GM19438 (cell line): ENCODE results near the gene NPHS1.
"Not testable (repeated sequence)": the region's sequence is repeated elsewhere in the genome, so short reads cannot be mapped to it uniquely, and the experiment has no call there.

Experiments used
- ATAC-seq: cut with Tn5 transposase; IDR thresholded peaks from one replicate; pipeline ENCODE4 v1.9.1; 2021; ENCODE audit warnings: low read depth; ENCODE audit not compliant: unreplicated experiment

Gene NPHS1, protein sequence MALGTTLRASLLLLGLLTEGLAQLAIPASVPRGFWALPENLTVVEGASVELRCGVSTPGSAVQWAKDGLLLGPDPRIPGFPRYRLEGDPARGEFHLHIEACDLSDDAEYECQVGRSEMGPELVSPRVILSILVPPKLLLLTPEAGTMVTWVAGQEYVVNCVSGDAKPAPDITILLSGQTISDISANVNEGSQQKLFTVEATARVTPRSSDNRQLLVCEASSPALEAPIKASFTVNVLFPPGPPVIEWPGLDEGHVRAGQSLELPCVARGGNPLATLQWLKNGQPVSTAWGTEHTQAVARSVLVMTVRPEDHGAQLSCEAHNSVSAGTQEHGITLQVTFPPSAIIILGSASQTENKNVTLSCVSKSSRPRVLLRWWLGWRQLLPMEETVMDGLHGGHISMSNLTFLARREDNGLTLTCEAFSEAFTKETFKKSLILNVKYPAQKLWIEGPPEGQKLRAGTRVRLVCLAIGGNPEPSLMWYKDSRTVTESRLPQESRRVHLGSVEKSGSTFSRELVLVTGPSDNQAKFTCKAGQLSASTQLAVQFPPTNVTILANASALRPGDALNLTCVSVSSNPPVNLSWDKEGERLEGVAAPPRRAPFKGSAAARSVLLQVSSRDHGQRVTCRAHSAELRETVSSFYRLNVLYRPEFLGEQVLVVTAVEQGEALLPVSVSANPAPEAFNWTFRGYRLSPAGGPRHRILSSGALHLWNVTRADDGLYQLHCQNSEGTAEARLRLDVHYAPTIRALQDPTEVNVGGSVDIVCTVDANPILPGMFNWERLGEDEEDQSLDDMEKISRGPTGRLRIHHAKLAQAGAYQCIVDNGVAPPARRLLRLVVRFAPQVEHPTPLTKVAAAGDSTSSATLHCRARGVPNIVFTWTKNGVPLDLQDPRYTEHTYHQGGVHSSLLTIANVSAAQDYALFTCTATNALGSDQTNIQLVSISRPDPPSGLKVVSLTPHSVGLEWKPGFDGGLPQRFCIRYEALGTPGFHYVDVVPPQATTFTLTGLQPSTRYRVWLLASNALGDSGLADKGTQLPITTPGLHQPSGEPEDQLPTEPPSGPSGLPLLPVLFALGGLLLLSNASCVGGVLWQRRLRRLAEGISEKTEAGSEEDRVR (N-terminal part only)

DNA sequence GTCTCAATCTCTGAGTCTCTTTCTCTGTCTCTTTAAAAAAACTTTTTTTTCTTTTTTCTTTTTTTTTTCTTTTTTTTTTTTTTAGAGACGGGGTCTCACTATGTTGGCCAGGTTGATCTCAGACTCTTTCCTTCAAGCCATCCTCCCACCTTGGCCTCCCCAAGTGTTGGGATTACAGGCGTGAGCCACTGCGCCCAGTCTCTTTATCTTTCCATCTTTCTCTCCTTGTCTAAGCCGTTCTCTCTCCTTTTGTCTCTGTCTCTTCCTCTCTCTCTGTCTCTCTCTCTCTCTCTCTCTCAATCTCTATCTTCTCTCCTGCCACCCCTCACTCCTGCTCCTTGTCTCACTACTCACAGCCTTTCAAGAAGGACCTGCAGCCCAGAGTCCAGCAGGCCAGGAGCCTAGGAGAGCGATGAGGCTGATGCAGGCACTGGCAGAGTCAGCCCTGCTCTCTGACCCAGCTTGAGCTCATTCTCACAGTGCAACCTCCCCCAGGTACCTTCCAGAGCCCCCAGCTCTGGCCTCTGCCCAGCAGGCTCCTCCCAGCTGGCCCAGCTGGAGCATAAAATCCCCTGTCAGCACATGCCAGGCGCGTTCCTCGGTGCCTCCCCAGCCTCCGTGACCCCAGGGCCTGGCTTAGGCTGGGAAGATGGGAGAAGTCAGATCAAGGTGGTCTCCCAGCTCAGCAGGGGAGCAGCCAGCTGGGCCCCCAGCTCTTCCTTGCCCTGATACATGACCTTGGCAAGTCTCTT, at the start of gene NPHS1:
TSS of gene NPHS1 (minus strand) at position 476 of the 752 bp plus-strand sequence. CDS start 667 bp downstream, outside the sequence.
- ATAC-seq, result no peak

DNA sequence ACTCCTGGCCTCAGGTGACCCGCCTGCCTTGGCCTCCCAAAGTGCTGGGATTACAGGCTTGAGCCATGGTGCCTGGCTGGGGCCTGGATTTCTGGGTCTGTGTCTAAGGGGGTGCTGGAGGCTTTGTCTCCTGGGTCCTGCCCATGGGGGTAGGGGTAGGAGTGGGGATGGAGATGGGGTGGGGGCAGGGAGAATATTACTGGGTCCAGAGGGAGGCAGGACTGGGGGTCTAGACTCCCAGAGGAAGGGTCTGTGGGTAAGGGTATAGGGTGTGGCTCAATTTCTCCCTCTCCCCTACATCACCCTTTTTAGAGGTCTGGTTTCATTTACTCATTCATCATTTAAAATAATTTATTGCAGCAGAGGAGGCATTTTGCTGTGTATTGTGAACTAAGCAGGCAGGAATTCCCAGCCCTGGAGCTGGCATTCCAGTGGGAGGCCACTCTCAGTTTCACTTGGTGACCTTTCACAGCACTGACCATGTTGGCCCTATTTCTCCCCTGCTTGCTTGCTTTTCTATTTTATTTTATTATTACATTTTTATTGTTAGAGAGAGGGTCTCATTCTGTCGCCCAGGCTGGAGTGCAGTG, 48.8 kb upstream of the NPHS1 start:
- ATAC-seq, result no peak

DNA sequence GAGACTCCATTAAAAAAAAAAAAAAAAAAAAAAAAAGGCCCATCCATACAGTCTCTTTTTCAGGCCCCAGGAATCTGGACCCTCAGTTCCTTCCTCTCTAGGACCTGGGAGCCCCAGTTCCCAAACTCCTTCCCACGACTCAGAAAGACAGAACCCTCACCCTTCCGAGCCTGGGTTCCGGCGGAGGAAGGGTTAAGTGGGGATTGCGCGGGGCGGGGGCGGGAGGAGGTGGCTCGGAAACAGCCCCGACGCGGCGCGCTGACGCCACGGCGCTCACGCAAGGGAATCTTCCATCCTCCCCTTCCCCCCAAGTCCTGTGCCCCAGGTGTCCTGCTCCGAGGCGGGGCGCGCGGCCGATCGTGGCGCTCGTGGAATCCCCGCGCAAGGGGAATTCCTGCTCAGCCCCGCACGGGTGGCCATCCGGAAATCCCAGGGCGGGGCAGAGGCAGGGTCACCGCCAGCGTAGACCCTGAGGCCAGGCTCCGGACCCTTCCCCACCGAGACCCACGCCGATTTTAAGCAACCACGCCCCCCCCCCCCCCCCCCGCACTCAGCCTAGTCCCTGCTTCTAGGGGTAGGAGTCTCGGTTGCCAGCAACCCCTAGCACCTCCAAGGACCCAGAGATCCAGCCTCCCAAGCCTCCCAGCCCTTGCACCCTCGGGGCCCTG, 47.4 kb upstream of the NPHS1 start:
- peak; percentile 44 for ATAC-seq

- ATAC-seq, result no peak
Measured at GRCh38 chr19:35898499-35898809, 46.1 kb upstream of the NPHS1 start.

GRCh38 chr19:35897706-35898451, 45.6 kb upstream of the NPHS1 start:
- ATAC-seq, result no peak

- ATAC-seq, result no peak
Measured at GRCh38 chr19:35896643-35897040, 44.3 kb upstream of the NPHS1 start.

- no peak for ATAC-seq
Measured at GRCh38 chr19:35895911-35896642, 43.8 kb upstream of the NPHS1 start.

GRCh38 chr19:35894342-35894741, 42.0 kb upstream of the NPHS1 start:
- ATAC-seq, result no peak

DNA sequence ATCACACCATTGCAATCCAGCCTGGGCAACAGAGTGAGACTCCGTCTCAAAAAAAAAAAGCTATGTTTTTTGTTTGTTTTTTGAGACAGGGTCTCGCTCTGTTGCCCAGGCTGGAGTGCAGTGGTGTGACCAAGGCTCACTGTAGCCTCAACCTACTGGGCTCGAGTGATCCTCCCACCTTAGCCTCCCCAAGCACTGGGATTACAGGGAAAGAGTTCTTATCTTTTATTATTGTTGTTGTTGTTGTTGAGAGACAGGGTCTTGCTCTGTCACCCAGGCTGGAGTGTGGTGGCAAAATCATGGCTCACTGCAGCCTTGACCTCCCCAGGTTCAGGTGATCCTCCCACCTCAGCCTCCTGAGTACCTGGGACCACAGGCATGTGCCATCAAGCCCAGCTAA, 39.5 kb upstream of the NPHS1 start:
- ATAC-seq, result not testable (repeated sequence)

DNA sequence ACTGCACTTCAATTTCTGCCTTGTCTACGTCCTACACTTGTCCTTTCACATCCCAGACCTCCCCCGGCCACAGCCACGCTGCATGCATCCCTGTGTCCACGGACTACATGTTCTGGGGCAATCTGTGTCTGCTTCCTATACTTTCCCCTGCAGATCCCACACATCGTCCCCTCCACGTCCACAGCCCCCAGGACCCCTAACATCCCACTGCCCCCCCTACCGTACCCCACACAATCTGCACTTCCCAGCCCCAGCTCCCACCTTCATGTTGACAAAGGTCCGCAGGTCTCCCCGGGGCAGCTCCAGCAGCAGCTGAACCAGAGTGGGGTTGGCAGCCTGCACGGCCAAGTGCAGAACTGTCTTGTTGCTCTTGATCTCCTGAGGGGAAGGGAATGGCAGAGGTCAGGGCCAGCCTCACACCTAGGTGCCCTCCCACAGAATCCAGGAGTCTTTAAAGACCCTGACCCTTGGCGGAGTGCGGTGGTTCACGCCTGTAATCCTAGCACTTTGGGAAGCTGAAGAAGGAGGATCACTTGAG, 37.9 kb upstream of the NPHS1 start:
- no peak for ATAC-seq

DNA sequence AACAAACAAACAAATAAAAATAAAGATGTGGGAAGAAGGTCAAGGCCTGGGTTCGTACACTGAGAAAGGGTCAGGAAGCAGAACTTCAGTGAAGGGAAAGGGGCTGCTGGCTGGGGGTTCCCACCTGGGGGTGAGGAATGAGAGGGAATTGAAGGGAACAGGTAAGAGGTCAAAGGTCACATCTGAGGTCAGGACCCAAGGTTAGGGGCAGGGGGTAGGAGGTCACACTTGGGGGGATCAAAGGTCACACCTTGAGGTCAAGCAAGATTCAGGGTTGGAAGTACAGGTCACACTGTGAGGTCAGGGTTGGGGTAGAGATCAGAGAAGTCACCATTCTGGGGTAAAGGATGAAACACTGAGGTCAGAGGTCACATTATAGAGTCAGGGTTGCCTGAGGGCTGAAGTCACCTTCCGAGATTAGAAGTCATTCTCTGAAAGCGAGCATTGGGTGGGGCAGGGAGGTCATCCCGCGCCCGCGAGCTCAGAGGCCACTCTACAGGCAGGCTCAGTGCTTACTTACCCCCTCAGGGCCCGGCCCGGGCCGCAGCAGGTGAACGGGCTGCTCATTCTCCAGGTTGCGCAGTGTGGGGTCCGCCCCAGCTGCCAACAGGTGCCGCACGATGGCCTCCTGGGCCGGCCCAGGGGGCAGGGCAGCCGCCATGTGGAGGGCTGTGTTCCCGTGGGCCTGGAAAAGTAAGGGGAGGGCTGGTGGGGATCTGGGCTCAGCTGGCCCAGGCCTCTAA, 37.2 kb upstream of the NPHS1 start:
- no peak for ATAC-seq

GRCh38 chr19:35888398-35888797, 36.1 kb upstream of the NPHS1 start:
- ATAC-seq, result no peak

DNA sequence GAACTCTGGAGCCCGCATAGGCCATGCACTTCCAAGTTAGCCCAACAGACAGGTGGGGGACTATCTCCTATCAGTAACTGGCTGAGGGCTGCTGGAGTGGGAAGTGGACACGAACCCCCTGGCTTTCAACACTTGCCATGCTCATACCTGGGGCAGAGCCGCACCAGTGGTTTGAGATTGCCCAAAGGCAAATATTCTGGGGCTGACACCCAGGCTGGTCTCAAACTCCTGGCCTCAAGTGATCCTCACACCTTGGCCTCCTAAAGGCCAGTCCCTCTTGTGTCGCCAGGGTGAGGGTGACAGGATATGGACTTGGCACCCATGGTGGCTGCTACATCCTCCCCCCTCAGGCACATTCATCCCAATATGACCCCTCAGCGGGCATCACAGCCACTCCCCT, 34.9 kb upstream of the NPHS1 start:
- no peak for ATAC-seq

DNA sequence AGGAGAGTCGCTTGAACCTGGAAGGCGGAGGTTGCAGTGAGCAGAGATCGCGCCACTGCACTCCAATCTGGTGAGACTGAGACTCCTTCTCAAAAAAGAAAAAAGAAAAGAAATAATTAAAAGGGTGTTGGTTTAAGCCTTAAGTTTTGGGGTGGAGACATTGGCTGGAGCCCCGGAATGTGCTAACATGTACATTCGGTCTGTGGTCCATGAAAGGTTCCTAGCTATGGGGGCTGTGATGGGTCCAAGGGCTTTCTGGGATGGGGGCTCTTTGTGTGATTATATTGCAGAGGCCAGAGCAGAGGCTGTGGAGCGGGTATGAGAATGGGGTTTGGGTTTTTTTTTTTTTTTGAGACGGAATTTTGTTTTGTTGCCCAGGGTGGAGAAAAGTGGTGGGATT, 33.6 kb upstream of the NPHS1 start:
- no peak for ATAC-seq

DNA sequence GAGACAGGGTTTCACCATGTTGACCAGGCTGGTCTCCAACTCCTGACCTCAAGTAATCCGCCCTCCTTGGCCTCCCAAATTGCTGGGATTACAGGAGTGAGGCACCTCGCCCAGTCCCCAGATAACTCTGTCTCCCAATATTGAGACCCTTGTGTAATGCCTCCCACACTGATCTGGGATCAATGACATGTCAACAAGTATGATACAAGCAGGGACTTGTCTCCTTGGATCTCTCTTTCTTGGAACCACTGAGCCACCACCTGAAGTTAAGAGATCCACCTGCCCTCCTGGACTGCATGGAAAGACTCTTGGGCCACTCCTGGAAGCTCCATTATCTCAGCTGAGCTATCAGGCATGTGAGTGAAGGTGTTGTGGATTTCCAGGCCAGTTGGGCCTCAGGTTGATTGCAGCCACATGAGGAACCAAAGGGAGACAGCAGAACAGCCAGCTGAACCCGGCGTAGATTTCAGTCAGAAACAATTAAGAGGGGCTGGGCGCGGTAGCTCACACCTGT, 33.0 kb upstream of the NPHS1 start:
- ATAC-seq, result no peak

GRCh38 chr19:35883882-35884281, 31.6 kb upstream of the NPHS1 start:
- no peak for ATAC-seq
